Astrocyte (in vitro differentiated cells and primary cell): ENCODE results near the gene TEX101. TPM values are rescaled to one million over a fixed set of nuclear protein-coding genes. Genes with fewer than 3 reads are reported as not detected.

Experiments
- DNase-seq: peaks from one replicate; pipeline ENCODE4 v3.0.0-alpha.2; 2010; ENCODE audit warnings: low read depth
- FAIRE-seq: peaks from 2 replicates; lab custom pipeline; 2011; peaks lifted over from hg19 to GRCh38; lab: Jason Lieb, UNC
- H2AFZ ChIP-seq: 2 replicates; pipeline ENCODE4 v1.6.0; 2012; ENCODE audit warnings: low read depth, low read length, inconsistent platforms
- H3K27ac ChIP-seq: 2 replicates; pipeline ENCODE4 v1.5.1; 2011; ENCODE audit warnings: low read depth, low read length, inconsistent platforms
- H3K27me3 ChIP-seq: 2 replicates; pipeline ENCODE4 v1.6.0; 2011; ENCODE audit warnings: low read length, inconsistent platforms; ENCODE audit not compliant: insufficient read depth
- H3K36me3 ChIP-seq: 2 replicates; pipeline ENCODE4 v1.5.1; 2011; ENCODE audit warnings: low read length, inconsistent platforms; ENCODE audit not compliant: insufficient read depth
- H3K4me1 ChIP-seq: 2 replicates; pipeline ENCODE4 v1.5.1; 2011; ENCODE audit warnings: low read length, inconsistent platforms; ENCODE audit not compliant: insufficient read depth
- H3K4me2 ChIP-seq: 2 replicates; pipeline ENCODE4 v1.6.0; 2012; ENCODE audit warnings: low read length, inconsistent platforms
- H3K4me3 ChIP-seq: 2 replicates; pipeline ENCODE4 v1.5.1; 2011; ENCODE audit warnings: low read depth, mild to moderate bottlenecking, low read length, inconsistent platforms; ENCODE audit not compliant: insufficient read depth
- H3K79me2 ChIP-seq: 2 replicates; pipeline ENCODE4 v1.6.0; 2012; ENCODE audit warnings: mild to moderate bottlenecking, low read length, inconsistent platforms; ENCODE audit not compliant: insufficient read depth
- H3K9ac ChIP-seq: 2 replicates; pipeline ENCODE4 v1.6.0; 2012; ENCODE audit warnings: mild to moderate bottlenecking, low read length, inconsistent platforms
- H3K9me3 ChIP-seq: 2 replicates; pipeline ENCODE4 v1.5.1; 2012; ENCODE audit warnings: low read depth, mild to moderate bottlenecking, low read length, inconsistent platforms; ENCODE audit not compliant: insufficient read depth
- H4K20me1 ChIP-seq: 2 replicates; pipeline ENCODE4 v1.6.0; 2012; ENCODE audit warnings: low read length, inconsistent platforms; ENCODE audit not compliant: insufficient read depth
- H3K27ac Mint-ChIP-seq: one replicate; pipeline ENCODE4 v1.8.0; 2021; ENCODE audit warnings: mild to moderate bottlenecking, mixed read lengths; ENCODE audit not compliant: unreplicated experiment
- H3K27me3 Mint-ChIP-seq: one replicate; pipeline ENCODE4 v1.8.0; 2021; ENCODE audit warnings: low read depth, mixed read lengths; ENCODE audit not compliant: unreplicated experiment
- H3K36me3 Mint-ChIP-seq: one replicate; pipeline ENCODE4 v1.8.0; 2021; ENCODE audit warnings: low read depth, mixed read lengths; ENCODE audit not compliant: unreplicated experiment
- H3K4me1 Mint-ChIP-seq: one replicate; pipeline ENCODE4 v1.8.0; 2021; ENCODE audit warnings: low read depth, mixed read lengths; ENCODE audit not compliant: unreplicated experiment
- H3K4me3 Mint-ChIP-seq: one replicate; pipeline ENCODE4 v1.8.0; 2021; ENCODE audit warnings: mild to moderate bottlenecking, moderate library complexity, mixed read lengths; ENCODE audit not compliant: unreplicated experiment
- H3K9me3 Mint-ChIP-seq: one replicate; pipeline ENCODE4 v1.8.0; 2021; ENCODE audit warnings: mild to moderate bottlenecking, mixed read lengths; ENCODE audit not compliant: unreplicated experiment
- CTCF ChIP-seq: IDR thresholded peaks from 2 replicates; pipeline ENCODE4 v1.5.1; 2011; ENCODE audit warnings: low read depth, mild to moderate bottlenecking, inconsistent platforms, low read length, moderate library complexity; ENCODE audit not compliant: insufficient read depth
- EZH2 ChIP-seq: IDR thresholded peaks from 2 replicates; pipeline ENCODE4 v1.6.1; 2012; ENCODE audit warnings: mild to moderate bottlenecking, low read length, inconsistent platforms; ENCODE audit not compliant: insufficient read depth
- total RNA-seq: library from RNA; stranded (reverse); gene quantifications from 2 replicates; pipeline ENCODE4 v1.2.1, GENCODE V29; 2021

Gene TEX101
- total RNA-seq, 1 donor from 2014 or later = not detected

GRCh38 chr19:43444531-43445287 is 30.0 kb downstream of the TEX101 start:
- H3K27me3 Mint-ChIP-seq = peaks cover 20% of the 10 kb centered on the region
- H3K27ac Mint-ChIP-seq = no peak overlapping the region
- Histone ChIP-seq H2AFZ (no peak overlapping the region), H3K4me3 (no peak overlapping the region), H4K20me1 (no peaks in the 10 kb centered on the region), H3K9me3 (no peaks in the 10 kb centered on the region), H3K27ac (no peak overlapping the region), H3K4me2 (no peak overlapping the region), H3K4me1 (no peaks in the 10 kb centered on the region), H3K27me3 (no peaks in the 10 kb centered on the region), H3K36me3 (no peaks in the 10 kb centered on the region), H3K79me2 (no peaks in the 10 kb centered on the region), H3K9ac (no peak overlapping the region)
- TF ChIP-seq EZH2 (no peak), CTCF (no peak)
- no peaks in the 10 kb centered on the region for H3K9me3 Mint-ChIP-seq
- H3K4me1 Mint-ChIP-seq = no peaks in the 10 kb centered on the region
- DNase-seq (no peak), FAIRE-seq (no peak)
- no peak overlapping the region for H3K4me3 Mint-ChIP-seq
- no peaks in the 10 kb centered on the region for H3K36me3 Mint-ChIP-seq

DNA sequence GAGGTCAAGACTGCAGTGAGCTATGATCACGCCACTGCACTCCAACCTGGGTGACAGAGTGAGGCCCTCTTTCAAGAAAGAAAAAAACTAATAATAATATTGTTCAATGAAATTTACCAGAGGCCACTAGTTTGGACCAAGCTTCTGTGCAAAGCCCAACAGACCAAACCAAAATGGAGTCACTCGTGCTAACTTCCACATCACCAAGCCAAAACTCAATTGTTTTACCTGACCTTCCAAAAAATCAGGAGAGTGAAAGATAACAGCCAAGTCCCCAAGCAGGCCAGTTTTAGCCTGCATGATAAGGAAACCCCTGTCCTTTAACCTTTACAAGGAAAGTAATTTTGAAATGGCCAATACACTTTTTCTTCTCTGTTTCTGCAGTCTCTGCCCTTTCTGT is 30.7 kb downstream of the TEX101 start:
- no peak for FAIRE-seq

More for the DNA sequence above, 30.7 kb downstream of the TEX101 start:
- Histone ChIP-seq H3K9ac (no peak overlapping the region), H4K20me1 (no peaks in the 10 kb centered on the region), H2AFZ (no peak overlapping the region), H3K4me1 (no peaks in the 10 kb centered on the region), H3K27me3 (no peaks in the 10 kb centered on the region), H3K27ac (no peak overlapping the region), H3K79me2 (no peaks in the 10 kb centered on the region), H3K9me3 (no peaks in the 10 kb centered on the region), H3K4me3 (no peak overlapping the region), H3K4me2 (no peak overlapping the region), H3K36me3 (no peaks in the 10 kb centered on the region)
- no peak overlapping the region for H3K4me3 Mint-ChIP-seq
- no peak for DNase-seq
- H3K4me1 Mint-ChIP-seq = no peaks in the 10 kb centered on the region
- no peaks in the 10 kb centered on the region for H3K36me3 Mint-ChIP-seq
- TF ChIP-seq CTCF = no peak
- no peak for TF ChIP-seq EZH2
- H3K27ac Mint-ChIP-seq = no peak overlapping the region
- H3K9me3 Mint-ChIP-seq = no peaks in the 10 kb centered on the region
- peaks cover 17% of the 10 kb centered on the region for H3K27me3 Mint-ChIP-seq
